NB4 (cell line): ENCODE results near the gene SGCE.

Experiments
- MYC ChIP-seq: IDR thresholded peaks from 2 replicates; pipeline ENCODE4 v1.6.1; 2011; ENCODE audit warnings: low read depth, low read length
- POLR2A ChIP-seq: IDR thresholded peaks from 2 replicates; pipeline ENCODE4 v1.6.1; 2011; ENCODE audit warnings: mild to moderate bottlenecking; ENCODE audit not compliant: insufficient read length; ENCODE audit errors: extremely low read depth
- TF ChIP-seq, protein P1 (sequence below): IDR thresholded peaks from one replicate; pipeline ENCODE4 v1.5.1; 2012; ENCODE audit warnings: low read depth, low read length

DNA sequence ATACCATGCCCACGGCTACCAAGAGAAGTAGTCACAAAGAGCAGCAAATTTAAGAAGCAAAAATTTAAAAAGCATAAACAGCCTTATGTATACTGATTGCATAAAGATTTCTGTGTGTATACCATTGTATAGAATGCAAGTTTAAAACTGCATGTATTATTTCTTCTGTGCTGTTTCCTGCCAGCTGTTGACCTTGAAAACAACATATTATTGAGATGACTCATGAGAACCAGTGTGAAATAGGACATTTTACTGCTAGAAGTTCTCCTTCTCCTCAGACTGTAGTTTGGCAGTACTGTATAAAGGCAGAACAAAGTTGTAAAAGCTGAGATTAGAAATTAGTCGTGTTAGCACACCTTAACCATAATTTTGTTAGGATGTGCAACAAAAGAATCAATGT, 42.3 kb upstream of the SGCE start:
- TF ChIP-seq, protein P1, sequence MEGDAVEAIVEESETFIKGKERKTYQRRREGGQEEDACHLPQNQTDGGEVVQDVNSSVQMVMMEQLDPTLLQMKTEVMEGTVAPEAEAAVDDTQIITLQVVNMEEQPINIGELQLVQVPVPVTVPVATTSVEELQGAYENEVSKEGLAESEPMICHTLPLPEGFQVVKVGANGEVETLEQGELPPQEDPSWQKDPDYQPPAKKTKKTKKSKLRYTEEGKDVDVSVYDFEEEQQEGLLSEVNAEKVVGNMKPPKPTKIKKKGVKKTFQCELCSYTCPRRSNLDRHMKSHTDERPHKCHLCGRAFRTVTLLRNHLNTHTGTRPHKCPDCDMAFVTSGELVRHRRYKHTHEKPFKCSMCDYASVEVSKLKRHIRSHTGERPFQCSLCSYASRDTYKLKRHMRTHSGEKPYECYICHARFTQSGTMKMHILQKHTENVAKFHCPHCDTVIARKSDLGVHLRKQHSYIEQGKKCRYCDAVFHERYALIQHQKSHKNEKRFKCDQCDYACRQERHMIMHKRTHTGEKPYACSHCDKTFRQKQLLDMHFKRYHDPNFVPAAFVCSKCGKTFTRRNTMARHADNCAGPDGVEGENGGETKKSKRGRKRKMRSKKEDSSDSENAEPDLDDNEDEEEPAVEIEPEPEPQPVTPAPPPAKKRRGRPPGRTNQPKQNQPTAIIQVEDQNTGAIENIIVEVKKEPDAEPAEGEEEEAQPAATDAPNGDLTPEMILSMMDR: no peak
- TF ChIP-seq POLR2A (no peak), MYC (no peak)
